AG10803 (cell line): ENCODE data around the gene CYFIP1.

Source experiments
- DNase-seq: peaks from one replicate; pipeline ENCODE4 v3.0.0; 2010; ENCODE audit warnings: low read depth
- H3K4me3 ChIP-seq: 2 replicates; pipeline ENCODE4 v1.5.1; 2011; ENCODE audit warnings: mild to moderate bottlenecking, low read length, control low read depth
- TF ChIP-seq, protein P1 (sequence below): conservative IDR thresholded peaks from 2 replicates; pipeline ENCODE4 v1.5.1; 2011; ENCODE audit warnings: mild to moderate bottlenecking, low read length, control low read depth, inconsistent platforms

CYFIP1 gene

DNA sequence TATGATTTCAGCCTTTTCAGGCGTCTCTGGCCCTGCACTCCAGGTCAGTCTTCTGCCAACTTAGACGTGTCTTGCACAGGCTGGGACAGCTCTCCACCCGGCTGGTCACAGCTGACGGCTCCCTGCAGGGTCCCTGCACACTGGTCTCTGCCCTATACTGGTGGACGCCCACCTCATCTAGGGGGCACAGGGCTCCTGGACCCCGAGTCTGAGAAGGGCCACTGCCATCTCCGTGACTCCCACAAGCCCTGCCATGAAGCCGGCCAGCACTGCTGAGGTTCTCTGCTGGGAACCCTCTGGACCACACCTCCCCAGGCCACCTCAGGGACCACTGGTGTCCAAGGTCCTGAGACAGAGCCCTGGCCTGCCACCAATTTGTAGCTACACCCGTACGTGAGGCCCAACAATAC is 40.5 kb downstream of the CYFIP1 start:
- H3K4me3 ChIP-seq = no peak overlapping the region
- TF ChIP-seq, protein P1, sequence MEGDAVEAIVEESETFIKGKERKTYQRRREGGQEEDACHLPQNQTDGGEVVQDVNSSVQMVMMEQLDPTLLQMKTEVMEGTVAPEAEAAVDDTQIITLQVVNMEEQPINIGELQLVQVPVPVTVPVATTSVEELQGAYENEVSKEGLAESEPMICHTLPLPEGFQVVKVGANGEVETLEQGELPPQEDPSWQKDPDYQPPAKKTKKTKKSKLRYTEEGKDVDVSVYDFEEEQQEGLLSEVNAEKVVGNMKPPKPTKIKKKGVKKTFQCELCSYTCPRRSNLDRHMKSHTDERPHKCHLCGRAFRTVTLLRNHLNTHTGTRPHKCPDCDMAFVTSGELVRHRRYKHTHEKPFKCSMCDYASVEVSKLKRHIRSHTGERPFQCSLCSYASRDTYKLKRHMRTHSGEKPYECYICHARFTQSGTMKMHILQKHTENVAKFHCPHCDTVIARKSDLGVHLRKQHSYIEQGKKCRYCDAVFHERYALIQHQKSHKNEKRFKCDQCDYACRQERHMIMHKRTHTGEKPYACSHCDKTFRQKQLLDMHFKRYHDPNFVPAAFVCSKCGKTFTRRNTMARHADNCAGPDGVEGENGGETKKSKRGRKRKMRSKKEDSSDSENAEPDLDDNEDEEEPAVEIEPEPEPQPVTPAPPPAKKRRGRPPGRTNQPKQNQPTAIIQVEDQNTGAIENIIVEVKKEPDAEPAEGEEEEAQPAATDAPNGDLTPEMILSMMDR = no peak
- DNase-seq = no peak

DNA sequence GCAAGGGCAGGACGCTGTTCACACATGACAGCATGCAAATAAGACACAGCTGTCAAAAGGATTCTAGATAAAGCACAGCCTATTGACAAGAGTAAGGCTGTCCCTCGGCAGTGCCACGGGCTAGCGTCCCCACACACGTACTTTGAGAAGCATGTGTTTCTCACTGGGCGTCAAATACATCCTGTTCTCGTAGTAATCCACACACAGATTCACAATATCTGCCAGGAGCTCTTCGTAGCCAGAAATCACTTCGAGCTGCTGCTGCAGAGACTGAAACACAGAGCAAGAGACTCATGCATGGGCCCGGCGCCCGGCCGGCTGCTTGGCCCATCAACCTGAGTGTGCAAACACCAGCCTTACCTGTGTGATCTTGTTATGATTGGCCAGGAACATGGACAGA is 41.1 kb downstream of the CYFIP1 start:
- DNase-seq = no peak
- TF ChIP-seq, protein P1 = no peak

DNA sequence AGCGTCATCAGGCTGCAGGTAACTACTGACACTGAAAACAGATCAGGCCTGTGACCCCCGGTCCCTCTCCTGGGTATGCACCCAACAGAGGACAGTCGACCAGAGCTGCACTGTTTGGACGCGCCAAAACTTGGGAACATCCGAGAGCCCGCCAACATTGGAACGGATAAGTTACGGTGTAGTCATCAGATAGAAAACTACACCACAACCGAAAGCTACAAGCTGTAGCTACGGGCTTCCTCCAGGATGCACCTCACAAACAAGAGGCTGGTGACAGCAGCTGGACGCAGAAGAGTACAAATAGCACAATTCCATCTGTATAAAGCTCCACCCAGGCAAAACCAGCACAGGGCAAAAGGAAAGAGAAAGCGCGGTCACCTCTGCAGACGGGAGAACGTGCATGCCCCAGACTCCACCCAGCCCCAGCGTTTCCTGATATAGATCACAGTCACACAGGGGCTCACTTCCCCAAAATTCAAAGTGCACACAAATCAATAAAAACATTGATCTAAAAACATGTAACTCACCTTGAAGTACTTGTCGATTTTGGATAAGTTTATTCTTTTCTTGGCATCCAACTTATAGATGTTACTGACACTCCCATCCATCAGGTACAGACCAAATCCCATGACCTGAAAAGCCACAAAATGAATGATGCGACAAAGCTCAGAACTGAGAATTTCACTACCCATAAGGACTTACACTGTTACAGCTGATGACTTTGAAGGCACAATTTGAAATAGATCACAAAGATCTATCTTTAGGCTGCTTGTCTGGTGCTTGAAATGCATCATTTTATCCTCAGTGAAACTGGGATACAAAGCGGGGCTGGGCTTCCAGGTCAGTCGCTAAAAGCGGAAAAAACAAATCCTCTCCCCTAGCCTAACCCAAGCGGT is 43.3 kb downstream of the CYFIP1 start:
- DNase-seq = no peak
- TF ChIP-seq, protein P1 = no peak
- H3K4me3 ChIP-seq = no peak overlapping the region

More for the DNA sequence above, 41.1 kb downstream of the CYFIP1 start:
- H3K4me3 ChIP-seq = no peak overlapping the region

DNA sequence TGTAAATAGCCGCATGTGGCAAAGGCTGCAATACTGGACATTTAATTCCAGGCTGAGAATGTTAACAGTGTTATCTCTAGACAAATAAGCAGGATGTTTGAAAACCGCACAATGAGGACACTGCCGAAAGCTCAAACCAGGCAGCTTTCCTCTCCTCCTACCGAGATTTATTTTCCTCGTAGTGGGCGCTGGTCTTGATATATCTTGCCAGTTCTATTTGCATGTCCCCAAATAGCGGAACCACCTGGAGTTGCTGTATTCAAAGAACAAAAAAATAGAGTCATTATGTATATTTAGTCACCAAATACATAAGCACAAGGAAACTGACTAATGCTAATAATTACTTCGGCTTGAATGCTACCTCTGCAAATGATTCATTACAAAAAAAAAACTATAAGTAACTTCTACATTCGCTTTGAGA is 46.5 kb downstream of the CYFIP1 start:
- TF ChIP-seq, protein P1 = no peak
- no peak overlapping the region for H3K4me3 ChIP-seq
- no peak for DNase-seq

DNA sequence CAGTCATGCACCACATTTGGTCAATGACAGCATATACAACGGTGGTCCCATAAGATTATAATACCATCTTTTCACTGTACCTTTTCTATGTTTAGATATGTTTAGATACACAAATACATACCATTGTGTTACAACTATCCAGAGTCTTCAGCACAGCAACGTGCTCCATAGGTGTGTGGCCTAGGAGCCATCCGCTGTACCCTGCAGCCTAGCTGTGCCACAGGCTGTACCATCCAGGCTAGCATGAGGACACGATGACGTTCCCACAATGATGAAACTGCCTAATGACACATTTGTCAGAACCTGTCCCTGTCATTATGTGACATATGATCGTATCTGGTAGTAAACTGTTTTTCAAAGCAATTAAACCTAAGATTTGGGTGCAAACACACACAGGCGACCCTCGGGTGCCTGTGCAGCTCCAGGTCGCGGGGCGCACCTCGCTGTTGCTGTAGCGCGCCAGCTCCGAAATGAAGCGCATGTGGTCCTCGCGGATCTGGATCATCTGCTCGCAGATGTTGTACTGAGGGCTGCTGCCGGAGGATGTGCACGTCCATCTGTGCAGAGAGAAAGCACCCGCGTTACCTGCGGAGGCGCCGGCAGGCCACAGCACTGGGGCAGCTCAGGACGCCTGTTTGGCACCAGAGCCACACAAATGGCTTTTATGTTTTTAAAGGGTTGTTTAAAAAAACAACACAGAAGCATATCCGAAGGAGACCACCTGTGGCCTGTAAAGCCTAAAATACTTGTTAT is 48.2 kb downstream of the CYFIP1 start:
- no peak overlapping the region for H3K4me3 ChIP-seq
- DNase-seq = no peak

DNA sequence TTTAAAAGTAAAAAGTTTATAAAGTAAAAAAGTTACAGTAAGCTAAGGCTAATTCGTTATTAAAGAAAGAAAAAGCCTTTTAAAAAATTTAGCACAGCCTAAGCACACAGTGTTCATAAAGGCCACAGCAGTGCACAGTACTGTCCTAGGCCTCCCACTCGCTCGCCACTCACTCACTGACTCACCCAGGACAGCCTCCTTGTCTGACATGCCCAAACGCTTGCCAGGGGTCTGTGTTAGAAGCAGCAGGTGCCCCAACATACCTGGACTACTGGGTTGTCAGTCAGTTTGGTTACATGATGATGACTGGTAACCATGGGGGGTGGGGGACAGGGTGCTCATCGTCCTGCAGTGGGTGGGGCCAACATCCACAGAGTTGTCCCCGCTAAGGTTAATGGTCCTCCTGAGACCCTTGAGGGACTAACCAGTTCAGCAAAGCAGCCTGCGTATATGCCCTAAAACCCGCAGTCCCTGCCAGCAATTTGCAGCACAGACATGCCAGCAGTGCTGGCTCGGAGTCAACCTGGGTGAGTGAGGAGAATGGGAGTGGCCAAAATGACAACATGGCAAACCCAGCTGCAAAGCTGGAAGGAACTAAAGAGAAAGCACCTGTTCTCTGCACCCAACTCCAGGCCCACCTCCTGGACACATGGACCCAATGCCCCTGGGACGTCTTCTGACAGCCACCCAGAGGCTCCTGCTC is 49.2 kb downstream of the CYFIP1 start:
- H3K4me3 ChIP-seq = no peak overlapping the region
- DNase-seq = peak; percentile 46
- TF ChIP-seq, protein P1 = no peak

More for the DNA sequence above, 48.2 kb downstream of the CYFIP1 start:
- TF ChIP-seq, protein P1 = no peak
